ELF-1 (cell line): ENCODE data around the gene MLX.
"Not testable (repeated sequence)": the region's sequence is repeated elsewhere in the genome, so short reads cannot be mapped to it uniquely, and the experiment has no call there.

Experiments
- DNase-seq: peaks from one replicate; pipeline ENCODE4 v3.0.0-alpha.2; 2016; ENCODE audit warnings: low read depth, low spot score

MLX gene

GRCh38 chr17:42536372-42537155, 30.3 kb upstream of the MLX start:
- peak; percentile 85 for DNase-seq

- no peak for DNase-seq
Observed at GRCh38 chr17:42537156-42537805, 29.6 kb upstream of the MLX start.

GRCh38 chr17:42537826-42538451, 29.0 kb upstream of the MLX start:
- no peak for DNase-seq

GRCh38 chr17:42538482-42538881, 28.4 kb upstream of the MLX start:
- DNase-seq = no peak

- DNase-seq = not testable (repeated sequence)
Observed at GRCh38 chr17:42540558-42540957, 26.3 kb upstream of the MLX start.

GRCh38 chr17:42541041-42541833, 25.7 kb upstream of the MLX start:
- no peak for DNase-seq

GRCh38 chr17:42543190-42544079, 23.5 kb upstream of the MLX start:
- no peak for DNase-seq

- no peak for DNase-seq
Observed at GRCh38 chr17:42544874-42545283, 22.0 kb upstream of the MLX start.

- not testable (repeated sequence) for DNase-seq
Observed at GRCh38 chr17:42545755-42546505, 21.0 kb upstream of the MLX start.

GRCh38 chr17:42547001-42547461, 19.9 kb upstream of the MLX start:
- no peak for DNase-seq

GRCh38 chr17:42547698-42548069, 19.2 kb upstream of the MLX start:
- DNase-seq = no peak

GRCh38 chr17:42548070-42548837, 18.6 kb upstream of the MLX start:
- peak; percentile 93 for DNase-seq

- DNase-seq = no peak
Observed at GRCh38 chr17:42548993-42549755, 17.7 kb upstream of the MLX start.

GRCh38 chr17:42552736-42553135, 14.2 kb upstream of the MLX start, which contains the start of gene HSD17B1:
Gene HSD17B1, plus strand, starts transcription at chr17:42552923. Its CDS starts 11 bp downstream, at chr17:42552934.
- DNase-seq = not testable (repeated sequence)

GRCh38 chr17:42553161-42553818, 13.6 kb upstream of the MLX start:
- DNase-seq = peak; percentile 75

GRCh38 chr17:42553866-42554249, 13.0 kb upstream of the MLX start:
- DNase-seq = no peak

- peak; percentile 87 for DNase-seq
Observed at GRCh38 chr17:42554250-42555121, 12.4 kb upstream of the MLX start.
